Ramos (cell line): Measurements from ENCODE around the gene NME3.

ENCODE experiments used
- in situ Hi-C: fragments of 300-500 bp; cut with MboI; formaldehyde crosslinking; loops from one replicate; pipeline ENCODE4 v1.14.3; 2022; ENCODE audit warnings: low sequenced_read_pairs; ENCODE audit not compliant: unreplicated experiment

NME3 gene

DNA sequence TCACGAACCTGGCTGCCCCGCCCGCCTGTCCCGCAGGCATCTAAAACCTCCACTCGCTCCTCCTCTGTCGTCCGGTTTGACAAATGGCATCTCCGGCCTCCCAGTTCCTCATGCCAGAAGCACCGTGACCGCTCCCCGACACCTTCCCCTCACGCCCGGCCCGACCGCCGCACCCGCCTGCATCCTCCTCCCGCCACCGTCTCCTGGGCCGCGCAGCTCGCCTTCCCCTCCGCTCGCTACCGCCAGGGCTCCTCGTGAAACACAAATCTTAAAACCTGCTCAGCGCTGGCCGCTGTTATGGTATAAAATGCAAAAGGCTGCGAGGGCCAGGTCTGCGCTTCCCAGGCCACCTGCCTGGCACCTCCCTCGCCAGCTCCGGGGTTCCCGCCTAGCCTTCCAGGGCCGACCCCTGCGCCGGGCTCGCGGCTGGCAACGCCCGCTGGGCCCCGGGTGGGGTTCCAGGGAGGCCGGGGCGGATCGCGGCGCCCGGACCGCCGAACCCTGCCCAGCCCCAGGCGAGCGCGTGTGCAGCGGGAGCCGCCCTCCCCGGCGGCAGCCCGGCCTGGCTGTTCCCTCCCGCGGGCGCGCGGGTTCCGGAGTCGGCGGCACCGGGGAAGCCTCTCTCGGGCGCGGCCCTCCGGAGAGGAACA lies 10.5 kb upstream of the NME3 start:
- in situ Hi-C loops, result no loop called here

DNA sequence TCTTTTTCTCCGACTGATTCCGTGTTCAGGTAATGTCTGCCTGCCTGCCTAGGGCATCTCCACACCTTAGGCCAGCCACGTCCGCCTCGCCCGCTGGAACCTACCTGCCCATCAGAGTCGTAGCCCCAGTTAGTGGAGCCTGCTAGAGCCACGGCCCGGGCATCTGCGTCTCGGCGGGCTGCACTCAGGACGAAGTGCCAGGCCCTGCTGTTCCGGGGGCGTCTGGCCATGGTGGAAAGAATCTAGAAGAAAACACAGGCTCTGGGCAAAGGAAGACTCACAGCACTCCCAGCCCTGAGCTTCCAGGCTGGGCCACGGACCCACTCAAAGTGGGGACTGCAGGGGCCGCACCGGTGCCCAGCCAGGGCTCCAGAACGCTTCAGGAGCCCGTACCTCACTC lies 9.9 kb upstream of the NME3 start:
- in situ Hi-C loops, result no loop called here

DNA sequence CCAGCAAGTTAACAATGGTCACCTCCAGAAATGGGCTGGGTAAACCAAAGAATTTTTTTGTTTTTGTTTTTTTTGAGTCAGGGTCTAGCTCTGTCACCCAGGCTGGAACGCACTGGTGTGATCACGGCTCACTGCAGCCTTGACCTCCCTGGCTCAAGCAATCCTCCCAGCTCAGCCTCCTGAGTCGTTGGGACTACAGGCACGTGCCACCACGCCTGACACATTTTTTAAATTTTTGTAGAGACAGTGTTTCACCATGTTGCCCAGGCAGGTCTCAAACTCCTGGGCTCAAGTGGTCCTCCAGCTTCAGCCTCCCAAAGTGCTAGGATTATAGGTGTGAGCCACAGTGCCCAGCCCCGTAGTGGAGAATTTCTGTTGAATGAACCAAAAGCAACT lies 9.3 kb upstream of the NME3 start:
- in situ Hi-C loops, result no loop called here

DNA sequence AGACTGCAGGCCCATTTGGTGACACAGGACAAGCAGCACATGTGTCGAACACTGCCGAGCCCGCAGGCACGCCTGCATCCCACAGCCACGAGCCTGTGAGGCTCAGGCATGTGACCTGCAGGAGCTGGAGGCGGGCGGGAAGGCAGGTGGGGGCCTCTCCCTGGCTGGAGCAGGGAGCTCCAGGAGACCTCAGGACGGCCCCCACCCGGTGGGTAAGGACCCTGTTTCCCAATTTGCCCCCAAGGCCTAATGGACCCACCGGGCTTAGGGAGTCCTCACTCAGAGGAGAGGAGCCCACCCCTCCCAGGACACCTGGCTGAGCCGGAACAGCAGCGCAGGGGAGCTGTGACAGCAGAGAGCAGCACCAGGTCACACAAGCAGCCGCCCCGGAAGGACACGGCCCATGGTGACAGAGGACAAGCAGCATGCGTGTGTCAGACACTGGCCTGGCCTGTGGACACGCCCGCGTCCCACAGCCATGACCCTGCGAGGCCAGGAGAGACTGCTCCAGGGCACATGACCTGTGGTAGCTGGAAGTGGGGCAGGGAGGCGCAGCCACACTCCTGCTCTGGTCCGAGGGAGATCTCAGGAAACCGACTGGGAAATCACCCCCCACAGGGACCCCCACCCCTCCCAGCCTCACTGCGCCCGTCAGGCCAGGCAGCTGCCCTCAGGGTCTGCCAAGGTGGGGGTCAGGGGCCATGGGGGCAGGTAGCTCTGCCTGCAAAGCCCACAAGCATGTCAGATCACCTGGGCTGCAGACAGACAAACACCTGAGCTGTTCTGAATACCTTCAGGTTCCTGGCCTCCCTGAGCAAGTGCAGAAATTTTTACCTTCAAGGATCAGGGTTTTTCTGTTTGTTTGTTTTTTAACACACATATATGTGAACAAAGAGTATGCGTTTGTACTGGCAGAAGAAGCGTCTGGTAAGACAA lies 8.7 kb upstream of the NME3 start:
- in situ Hi-C loops, result no loop called here

DNA sequence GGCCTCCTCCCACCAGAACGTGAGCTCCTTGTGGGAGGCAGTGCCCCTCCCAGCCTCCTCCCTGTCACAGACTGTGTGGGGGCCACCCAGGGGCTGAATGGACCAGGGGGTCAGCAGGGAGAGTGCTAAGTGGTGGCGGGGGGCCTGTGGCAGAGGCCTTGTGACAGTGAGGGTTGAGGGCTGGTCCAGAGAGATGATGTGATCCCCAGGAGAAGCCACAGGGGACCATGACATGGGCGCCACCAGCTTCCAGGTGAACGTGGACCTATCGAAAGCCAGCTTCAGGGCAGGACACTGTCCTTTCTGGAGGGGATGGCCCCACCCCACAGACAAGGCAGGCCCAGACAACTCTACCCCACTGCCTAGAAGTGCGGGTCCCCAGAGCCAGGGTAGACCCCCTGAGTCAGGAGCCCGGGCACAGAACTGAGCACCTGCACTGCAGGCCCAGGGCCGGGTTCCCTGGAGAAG lies 7.9 kb upstream of the NME3 start:
- in situ Hi-C loops, result no loop called here

DNA sequence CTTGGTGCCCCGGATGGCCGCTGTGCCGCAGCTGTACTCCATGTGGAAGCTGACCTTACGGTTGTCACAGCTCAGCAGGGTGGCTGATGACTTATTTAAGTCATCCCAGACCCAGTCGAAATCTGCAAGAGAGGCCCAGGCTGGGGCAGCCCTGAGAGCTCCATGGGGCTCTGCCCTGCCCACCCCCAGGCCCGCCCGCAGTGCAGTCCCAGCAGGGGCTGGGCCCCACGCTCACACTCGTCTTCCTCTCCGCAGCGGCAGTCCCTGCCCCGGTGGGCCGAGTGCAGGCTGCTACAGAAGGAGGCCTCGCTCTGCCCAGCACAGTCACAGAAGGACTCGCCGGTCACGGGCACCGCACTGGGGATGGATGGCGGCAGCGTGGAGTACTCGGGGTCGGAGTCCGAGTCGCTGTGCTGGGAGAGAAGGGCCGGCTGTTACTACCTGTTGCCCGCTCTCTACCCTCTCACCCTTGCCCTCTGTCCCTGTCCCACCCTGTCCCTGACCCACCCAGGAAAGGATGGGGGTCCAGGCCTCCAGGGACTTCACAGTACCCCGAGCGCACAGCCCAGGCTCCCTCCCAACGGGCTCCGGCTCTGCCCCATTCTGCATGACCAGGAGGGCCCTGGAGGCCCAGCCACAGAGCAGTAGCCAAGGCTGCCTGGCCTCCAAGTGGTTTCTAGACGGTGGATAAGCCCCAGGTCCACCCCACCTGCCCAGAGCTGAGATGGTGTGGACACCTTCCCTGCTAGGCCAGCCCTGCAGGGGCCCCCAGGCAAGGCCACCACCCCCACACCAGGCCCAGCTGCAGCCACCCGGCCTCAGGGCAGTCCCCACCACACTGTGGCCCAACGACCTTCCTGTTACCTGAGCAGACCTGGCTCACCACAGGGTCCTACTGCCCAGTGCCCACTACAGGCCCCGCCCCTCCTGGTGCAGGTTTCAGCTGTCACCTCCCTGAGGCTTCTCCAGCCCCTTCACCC lies 7.1 kb upstream of the NME3 start:
- in situ Hi-C loops, result no loop called here

DNA sequence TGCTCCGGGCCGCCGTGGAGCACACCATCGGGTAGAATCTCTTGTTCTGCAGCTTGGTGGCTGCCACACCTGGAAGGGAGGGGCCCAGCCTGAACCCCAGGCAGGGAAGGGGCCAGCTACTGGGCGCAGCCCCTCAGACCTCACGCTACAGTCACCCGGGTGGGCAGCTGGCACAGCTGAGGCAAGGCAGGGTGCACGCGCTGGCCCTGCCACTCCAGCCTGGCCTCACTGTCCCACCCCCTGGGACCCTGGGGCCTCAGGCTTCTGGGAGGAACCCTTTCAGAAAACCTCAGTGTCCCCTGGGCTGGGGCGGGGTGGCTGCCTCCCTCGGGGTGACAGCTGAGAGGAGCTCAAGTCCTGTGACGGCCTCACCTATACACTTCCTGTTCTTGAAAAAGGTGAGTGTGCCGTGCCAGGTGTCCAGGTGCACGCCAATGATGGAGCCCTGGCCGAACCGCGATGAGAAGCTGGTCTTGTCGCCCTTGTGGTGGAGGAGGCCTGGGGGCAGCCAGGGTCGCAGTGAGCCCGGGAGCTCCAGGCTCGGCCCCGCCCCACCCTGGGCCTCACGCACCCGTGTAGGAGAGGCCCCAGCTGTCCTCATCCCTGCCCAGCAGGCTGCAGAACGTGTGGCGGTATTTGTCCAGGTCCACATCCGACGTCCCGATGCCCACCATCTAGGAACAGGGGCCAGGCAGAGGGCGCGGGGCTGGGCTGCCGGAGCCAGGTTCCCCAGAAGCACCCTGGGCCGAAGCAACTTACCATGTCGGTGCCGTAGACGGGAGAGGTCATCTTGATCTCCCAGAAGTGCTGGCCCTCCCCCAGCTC lies 6.2 kb upstream of the NME3 start:
- in situ Hi-C loops, result no loop called here

DNA sequence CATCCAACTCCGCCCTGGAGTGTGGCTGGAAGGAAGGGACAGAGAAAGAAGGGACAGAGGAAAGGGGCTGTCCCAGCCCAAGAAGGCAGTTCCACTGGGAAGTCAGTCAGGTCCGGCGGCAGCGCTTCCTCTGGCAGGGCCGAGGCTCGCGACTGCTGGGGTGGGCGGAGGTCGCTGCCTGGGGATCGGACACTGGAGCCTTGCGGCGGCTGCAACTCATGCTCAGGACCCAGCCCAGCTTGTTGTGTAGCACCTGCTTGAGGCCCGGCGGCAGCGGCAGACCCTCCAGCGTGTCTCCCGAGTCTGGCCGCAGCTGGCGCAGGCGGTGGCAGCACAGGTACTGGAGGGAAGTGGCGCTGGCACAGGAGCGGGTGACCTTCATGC lies 5.6 kb upstream of the NME3 start:
- in situ Hi-C loops, result no loop called here

DNA sequence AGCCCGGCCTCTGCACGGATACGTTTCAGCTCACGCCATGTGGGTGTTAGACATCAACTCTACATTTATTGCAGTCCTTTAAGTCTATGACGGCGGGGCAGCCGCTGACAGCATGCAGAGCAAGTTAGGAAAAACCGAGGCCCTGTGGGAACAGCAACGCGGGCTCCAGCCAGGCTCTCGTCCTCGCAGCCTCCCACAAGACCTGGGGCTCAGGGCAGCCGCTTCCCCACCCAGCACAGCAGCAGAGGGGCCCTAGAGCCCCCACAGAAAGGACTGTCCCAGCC lies 5.3 kb upstream of the NME3 start:
- in situ Hi-C loops, result no loop called here

DNA sequence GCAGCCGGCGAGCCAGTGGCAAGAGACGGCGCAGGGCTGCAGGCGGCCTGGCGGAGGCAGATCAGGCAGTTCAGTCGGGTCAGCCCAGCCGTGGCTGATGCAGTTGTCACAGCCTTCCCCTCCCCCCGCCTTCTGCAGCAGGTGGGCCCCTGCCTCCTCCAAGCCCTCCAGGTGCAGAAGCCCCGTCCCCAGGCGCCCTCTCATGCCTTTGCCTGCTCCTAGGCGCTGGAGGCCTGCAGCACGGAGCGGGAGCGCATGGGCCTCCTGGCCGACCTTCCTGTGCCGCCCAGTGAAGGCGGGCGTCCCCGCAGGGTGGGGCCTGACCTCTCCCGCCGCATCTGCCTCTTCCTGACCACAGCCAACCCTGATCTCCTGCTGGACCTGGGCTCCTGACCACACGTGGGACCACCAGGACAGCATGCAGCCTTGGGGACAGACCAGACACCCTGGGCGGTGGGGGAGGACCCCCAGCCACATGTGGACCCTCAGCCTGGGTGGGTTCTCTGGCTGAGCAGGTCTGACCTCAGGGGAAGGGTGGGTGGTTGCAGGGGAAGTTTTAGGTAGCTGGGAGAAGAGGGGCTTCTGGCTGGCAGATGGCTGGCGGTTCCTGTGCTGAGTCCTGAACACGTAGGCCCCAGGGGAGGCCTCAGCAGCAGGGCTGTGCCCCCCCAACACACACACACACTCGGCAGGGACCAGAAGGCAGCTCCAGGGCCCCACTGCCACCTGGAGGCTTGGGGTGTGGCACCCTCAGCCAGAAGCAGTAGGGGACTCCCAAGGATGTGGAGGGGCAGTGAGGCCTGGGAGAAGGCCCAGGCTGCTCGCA lies 4.7 kb upstream of the NME3 start:
- in situ Hi-C loops, result no loop called here

DNA sequence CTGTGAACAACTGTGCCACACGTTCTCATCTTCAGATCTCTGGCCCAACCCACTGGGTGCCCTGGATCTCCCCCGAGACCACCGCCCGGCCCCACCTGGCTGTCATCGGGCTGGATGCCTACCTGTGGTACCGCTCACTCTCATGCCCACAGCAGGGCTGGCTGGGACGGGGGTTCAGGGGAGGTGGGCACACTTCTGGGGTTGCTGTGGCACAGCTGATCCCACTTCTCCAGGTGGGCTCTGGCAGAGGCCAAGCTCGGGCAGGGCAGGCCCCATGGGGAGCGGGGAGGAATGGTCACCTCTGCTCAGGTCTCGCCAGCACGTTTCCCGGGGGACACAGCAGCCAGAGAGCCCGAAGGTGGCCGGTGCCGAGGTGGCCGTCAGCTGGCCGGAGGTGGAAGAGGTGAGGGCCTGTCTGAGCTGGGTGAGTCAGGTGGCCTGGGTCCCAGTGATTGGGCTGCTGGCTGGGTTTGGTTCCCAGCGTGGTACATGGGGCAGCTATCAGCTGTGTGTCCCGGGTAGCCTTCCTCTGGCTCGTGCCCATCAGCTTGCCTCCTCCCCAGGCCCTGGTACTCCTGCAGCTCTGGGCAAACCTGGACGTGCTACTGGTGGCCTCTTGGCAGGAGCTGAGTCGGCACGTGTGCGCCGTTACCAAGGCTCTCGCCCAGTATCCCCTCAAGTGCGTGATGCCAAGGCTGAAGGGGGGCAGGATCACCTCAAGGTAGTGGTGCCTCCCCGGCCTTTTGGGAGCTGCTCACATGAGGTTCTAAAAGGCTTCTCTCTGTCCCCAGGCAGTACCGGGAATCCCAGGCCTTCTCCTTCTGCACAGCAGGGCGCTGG lies 3.9 kb upstream of the NME3 start:
- in situ Hi-C loops, result no loop called here

DNA sequence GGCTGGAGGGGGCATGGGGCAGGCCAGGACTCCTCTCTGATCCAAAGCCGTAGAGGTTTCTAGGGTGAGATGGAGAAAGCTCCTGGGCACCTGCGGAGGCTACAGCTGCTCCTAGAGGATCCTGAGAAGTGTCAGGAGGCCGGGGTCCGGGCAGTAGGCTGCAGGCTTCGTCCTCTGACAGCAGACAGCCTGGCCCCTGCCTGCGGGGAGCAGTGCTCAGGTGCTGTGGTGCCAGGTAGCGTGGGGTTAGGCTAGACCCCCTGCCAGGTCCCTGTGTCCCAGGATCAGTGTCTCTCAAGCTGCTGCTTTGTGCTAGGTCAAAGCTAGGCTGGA lies 3.1 kb upstream of the NME3 start:
- in situ Hi-C loops, result no loop called here

DNA sequence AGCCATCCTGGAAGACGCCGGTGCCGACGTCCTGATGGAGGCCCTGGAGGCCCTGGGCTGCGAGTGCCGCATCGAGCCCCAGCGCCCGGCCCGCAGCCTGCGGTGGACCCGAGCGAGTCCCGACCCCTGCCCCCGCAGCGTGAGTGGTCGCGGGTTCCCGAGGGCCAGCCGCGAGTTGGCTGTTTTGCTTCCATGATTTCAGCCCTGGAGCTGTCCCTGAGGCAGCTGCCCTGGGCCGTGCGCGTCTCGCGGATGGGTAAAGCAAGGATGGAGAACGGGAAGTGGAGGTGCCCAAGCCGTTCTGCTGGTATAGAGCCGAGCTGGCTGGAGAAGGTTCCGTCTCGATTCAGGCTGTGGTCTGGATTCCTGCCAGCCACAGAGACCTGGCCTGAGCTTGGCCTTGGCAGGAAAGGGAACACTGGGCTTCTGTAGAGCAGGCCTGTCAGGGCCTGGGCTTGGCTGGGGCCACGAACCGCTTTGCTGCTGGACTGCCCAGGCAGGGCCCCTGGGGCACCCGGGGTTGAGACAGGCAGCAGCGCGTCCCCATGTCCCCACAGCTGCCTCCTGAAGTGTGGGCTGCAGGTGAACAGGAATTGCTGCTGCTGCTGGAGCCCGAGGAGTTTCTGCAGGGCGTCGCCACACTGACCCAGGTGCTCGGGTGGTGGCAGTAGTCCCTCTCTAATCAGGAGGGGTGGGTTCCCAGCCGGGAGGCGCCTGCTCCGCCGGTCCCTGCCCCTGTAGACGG lies 2.5 kb upstream of the NME3 start:
- in situ Hi-C loops, result no loop called here

DNA sequence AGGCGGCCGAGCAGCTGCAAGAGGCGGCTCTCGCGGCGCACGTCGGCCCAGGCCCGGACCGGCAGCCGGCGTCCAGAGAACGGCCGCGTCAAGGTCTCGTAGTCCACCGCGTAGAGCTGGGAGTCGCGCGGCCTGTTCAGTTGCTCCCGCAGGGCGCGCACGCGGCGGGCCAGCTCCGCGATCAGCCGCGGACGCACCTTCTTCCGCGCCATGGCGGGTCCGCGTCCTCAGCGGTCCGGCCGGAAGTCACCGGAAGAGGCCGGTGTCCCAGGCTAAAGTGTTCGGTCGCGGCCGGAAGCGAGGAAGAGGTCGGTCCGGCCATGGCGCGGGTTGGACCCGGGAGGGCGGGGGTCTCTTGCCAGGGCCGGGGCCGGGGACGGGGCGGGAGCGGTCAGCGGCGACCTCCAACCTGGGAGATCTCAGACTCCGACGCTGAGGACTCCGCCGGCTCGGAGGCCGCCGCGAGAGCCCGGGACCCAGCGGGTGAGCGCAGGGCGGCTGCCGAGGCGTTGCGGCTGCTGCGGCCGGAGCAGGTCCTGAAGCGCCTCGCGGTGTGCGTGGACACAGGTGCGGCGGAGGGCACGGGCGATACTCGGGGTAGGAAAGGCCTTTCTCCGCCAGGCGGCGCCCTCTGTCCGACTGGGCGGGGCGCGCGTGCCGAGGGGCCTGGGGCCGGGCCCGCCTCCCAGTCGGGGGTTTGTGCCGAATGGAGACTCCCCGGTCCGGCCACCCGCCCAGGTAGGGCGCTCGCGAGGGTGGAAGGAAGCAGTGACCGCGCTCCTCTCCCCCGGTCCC lies 1.8 kb upstream of the NME3 start, which contains the start of gene MRPS34:
Gene MRPS34 (minus strand): TSS at position 227 of the 795 bp plus-strand sequence. CDS start 15 bp downstream, at position 212.
- in situ Hi-C loops, result no loop called here

DNA sequence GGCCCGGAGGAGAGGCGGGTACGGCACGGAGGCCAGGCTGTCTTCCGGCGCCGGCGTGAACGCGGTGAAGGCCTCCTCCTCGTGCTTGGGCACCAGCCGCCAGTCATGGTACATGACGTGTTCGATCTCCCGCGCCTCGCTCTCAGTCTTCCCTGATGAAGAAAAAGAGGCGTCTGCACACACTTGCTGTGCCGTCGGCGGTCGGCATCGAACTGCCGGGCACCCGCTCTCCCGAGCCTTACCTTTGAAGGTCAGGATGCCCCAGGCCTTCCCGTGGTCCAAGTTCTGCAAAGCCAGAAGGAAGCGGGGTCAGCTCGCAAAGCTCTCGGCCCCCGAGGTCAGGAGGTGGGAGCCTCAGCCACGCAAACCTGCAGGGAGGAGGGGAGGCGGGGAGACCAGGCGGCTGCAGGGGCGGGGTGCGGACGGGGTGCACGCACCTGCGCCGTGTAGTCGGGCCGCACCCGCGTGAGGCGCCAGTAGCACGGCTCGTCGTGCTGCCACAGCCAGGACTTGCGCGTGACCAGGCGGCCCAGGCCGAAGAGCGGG lies 1.1 kb upstream of the NME3 start, which contains the start of gene EME2:
Gene EME2 (plus strand): TSS at position 449 of the 546 bp plus-strand sequence. CDS start 418 bp downstream, outside the sequence.
- in situ Hi-C loops, result no loop called here

DNA sequence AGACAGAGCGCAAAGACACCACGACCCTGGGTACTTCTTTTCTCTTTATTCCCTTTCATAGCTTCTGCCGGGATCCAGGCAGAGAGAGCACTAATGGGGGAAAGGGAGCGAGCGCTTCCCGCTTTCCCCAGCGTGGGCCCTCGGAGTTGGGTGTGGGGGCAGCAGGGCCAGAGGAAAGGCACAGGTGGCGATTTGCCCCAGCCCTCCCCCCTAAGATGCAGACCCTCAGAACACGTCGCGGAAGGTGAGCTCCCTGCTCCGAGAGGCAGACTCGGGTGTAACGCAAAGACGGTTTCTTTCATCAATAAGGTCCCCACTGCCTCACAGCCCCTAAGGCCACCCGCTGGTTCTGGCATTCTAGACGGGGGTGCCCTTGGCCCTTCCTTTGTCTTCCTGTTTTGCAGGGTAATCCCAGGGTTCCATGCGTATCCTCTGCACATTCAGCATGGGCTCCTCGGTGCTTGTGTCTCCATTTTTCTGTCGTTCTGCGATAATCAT lies 570 bp upstream of the NME3 start:
- in situ Hi-C loops, result no loop called here
